Effector memory CD4-positive, alpha-beta T cell (primary cell): Measurements from ENCODE around the gene S100A14.

Experiments
- DNase-seq, 3 donors: peaks; one replicate each; pipeline ENCODE4 v3.0.0-alpha.2; 2020
- H3K27ac ChIP-seq: 2 replicates; pipeline ENCODE4 v1.7.0; 2013; ENCODE audit warnings: mild to moderate bottlenecking, low read length, moderate library complexity; ENCODE audit not compliant: insufficient read depth, poor library complexity, severe bottlenecking
- H3K27me3 ChIP-seq: replicated peaks from 2 replicates; pipeline ENCODE4 v1.7.0; 2013; ENCODE audit warnings: mild to moderate bottlenecking, low read length; ENCODE audit not compliant: insufficient read depth, control insufficient read depth, poor library complexity, severe bottlenecking
- H3K36me3 ChIP-seq: 2 replicates; pipeline ENCODE4 v1.7.0; 2013; ENCODE audit warnings: mild to moderate bottlenecking, low read length, moderate library complexity; ENCODE audit not compliant: control insufficient read depth, insufficient read depth
- H3K4me1 ChIP-seq: 2 replicates; pipeline ENCODE4 v1.7.0; 2013; ENCODE audit warnings: low read length, mild to moderate bottlenecking; ENCODE audit not compliant: control insufficient read depth, insufficient read depth, poor library complexity, severe bottlenecking
- H3K4me3 ChIP-seq: 2 replicates; pipeline ENCODE4 v1.7.0; 2013; ENCODE audit warnings: low read length, low read depth, mild to moderate bottlenecking; ENCODE audit not compliant: insufficient read depth, poor library complexity, severe bottlenecking
- H3K9me3 ChIP-seq: 2 replicates; pipeline ENCODE4 v1.7.0; 2013; ENCODE audit warnings: mild to moderate bottlenecking, low read length, moderate library complexity; ENCODE audit not compliant: control insufficient read depth

The S100A14 gene

DNA sequence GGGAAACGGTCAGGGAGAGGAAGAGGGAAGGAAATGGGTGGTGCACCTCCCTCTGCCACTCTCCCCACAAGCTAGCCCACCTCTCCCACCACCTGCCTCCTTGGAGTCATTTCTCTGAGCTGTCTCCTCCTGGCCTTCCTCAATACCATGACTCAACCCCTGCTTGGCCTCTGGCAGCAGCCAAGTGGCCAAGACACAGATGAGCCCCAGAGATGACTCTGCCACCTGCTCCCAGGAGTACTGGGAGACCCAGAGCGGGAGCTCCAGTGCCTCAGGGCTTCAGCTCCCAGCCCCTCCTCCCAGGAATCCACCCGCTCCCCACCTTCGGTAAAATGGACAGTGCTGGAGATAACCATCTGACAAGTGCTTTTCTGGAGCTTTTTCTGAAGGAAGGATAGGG, 5.8 kb downstream of the S100A14 start:
- Histone ChIP-seq H3K4me3 (no peak overlapping the region), H3K36me3 (no peaks in the 10 kb centered on the region), H3K4me1 (no peaks in the 10 kb centered on the region), H3K27ac (no peak overlapping the region), H3K9me3 (no peaks in the 10 kb centered on the region), H3K27me3 (no peaks in the 10 kb centered on the region)
- no peak for DNase-seq

- Histone ChIP-seq H3K27ac (no peak overlapping the region), H3K4me3 (no peak overlapping the region), H3K4me1 (no peaks in the 10 kb centered on the region), H3K27me3 (no peaks in the 10 kb centered on the region), H3K9me3 (no peaks in the 10 kb centered on the region), H3K36me3 (no peaks in the 10 kb centered on the region)
- no peak for DNase-seq
Observed at GRCh38 chr1:153609585-153609907, 6.6 kb downstream of the S100A14 start.

DNA sequence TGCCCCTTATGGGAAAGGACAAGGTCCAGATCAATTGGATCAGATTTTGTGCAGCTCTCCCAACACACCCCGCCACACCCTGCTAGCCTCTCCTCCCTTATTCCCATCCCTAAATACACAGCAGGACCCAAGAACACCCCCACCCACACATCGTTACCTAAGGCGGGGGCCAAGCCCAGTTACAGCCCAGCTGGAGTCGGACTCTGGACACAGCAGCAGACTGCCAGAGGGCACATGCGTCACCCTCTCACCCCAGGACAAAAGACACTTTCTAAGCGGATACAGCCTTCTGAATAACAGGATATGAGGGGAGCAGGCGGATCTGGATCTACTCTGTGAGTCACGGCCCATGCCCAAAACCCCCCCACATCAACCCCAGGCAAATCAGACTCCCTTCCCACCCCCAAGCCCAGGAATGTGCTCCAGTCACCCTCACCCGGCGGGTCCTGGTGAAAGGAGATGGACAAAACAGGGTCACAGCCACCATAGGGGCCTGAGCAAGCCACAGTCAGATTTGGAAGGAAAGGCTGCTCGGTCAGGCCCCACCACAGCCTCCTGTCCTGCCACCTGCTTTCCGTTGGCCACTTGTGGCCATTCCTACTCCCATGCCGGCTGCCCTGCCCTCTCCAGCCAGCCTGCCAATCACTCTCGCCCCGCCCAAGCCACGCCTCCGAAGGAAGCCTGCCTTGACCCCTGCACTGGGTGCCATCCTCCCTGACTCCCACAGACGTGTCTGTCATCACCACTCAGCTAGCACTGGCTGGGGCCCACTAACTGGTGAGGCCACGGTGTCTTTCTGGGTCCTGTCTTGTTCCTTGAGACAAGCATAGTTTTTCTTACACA, 7.2 kb downstream of the S100A14 start:
- Histone ChIP-seq H3K9me3 (no peaks in the 10 kb centered on the region), H3K27me3 (no peaks in the 10 kb centered on the region), H3K36me3 (no peaks in the 10 kb centered on the region), H3K4me1 (no peaks in the 10 kb centered on the region), H3K4me3 (no peak overlapping the region), H3K27ac (no peak overlapping the region)
- no peak for DNase-seq

DNA sequence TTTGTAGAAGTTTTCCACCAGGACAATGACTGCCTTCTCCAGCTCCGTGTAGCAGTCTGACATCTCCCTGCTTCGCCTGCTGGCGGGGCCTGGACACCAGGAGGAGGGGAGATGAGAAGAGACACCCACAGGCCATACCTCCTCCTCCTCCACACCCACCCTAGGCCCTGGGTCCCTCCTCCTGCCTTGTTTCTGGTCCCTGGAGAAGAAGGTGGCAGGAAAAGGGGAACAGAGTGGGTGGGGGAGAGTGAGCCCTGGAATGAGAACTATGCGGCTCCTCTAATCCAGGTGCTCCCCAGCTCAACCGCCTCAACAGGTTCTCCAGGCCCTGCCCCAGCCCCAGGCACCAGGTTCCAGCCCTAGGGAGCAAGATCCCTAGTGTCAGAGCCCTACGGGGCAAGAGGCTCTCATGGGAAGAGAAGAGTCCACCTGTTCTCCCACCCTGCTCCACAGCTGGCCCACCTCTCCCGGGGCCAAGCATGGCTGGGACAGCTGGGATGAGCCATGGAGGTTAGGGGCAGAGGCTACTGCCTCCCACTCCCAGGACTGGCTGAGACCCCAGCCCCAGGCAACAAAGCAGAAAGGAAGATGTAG, 7.9 kb downstream of the S100A14 start:
- Histone ChIP-seq H3K27ac (no peak overlapping the region), H3K4me3 (no peak overlapping the region), H3K9me3 (no peaks in the 10 kb centered on the region), H3K4me1 (no peaks in the 10 kb centered on the region), H3K27me3 (no peaks in the 10 kb centered on the region), H3K36me3 (no peaks in the 10 kb centered on the region)
- DNase-seq = no peak

DNA sequence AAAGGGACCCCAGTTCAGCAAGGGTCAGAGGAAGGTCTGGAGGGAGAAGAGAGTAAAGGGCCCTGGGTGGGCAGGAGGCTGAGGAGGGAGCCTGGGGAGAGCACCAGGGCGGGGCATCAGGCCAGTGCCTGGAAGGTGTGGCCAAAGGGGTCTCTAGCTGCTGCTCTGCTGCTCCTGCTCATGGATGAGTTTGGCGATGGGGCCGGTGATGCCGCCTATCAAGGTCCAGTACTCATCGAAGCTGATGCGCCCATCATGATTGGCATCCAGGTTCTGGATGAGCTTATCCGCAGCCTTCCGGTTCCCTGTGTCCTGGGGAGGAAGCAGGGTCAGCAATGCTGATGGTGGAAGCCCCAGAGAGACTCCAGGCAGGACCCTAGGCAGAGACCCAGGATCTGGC, 8.7 kb downstream of the S100A14 start:
- H3K36me3 ChIP-seq = no peaks in the 10 kb centered on the region
- no peaks in the 10 kb centered on the region for H3K4me1 ChIP-seq
- H3K27me3 ChIP-seq = no peaks in the 10 kb centered on the region
- DNase-seq = no peak
- no peak overlapping the region for H3K4me3 ChIP-seq
- H3K27ac ChIP-seq = no peak overlapping the region
- no peaks in the 10 kb centered on the region for H3K9me3 ChIP-seq

GRCh38 chr1:153606194-153606593, 9.9 kb downstream of the S100A14 start:
- Histone ChIP-seq H3K9me3 (no peaks in the 10 kb centered on the region), H3K4me3 (no peak overlapping the region), H3K27ac (no peak overlapping the region), H3K27me3 (no peaks in the 10 kb centered on the region), H3K4me1 (no peaks in the 10 kb centered on the region), H3K36me3 (no peaks in the 10 kb centered on the region)
- DNase-seq = no peak

GRCh38 chr1:153602749-153603148, 13.4 kb downstream of the S100A14 start:
- DNase-seq = no peak
- Histone ChIP-seq H3K9me3 (no peaks in the 10 kb centered on the region), H3K36me3 (no peaks in the 10 kb centered on the region), H3K27ac (no peak overlapping the region), H3K4me1 (peaks cover 6% of the 10 kb centered on the region), H3K4me3 (no peak overlapping the region), H3K27me3 (no peaks in the 10 kb centered on the region)

GRCh38 chr1:153599847-153600246, 16.3 kb downstream of the S100A14 start:
- DNase-seq = no peak
- no peak overlapping the region for H3K4me3 ChIP-seq
- H3K27ac ChIP-seq = no peak overlapping the region

DNA sequence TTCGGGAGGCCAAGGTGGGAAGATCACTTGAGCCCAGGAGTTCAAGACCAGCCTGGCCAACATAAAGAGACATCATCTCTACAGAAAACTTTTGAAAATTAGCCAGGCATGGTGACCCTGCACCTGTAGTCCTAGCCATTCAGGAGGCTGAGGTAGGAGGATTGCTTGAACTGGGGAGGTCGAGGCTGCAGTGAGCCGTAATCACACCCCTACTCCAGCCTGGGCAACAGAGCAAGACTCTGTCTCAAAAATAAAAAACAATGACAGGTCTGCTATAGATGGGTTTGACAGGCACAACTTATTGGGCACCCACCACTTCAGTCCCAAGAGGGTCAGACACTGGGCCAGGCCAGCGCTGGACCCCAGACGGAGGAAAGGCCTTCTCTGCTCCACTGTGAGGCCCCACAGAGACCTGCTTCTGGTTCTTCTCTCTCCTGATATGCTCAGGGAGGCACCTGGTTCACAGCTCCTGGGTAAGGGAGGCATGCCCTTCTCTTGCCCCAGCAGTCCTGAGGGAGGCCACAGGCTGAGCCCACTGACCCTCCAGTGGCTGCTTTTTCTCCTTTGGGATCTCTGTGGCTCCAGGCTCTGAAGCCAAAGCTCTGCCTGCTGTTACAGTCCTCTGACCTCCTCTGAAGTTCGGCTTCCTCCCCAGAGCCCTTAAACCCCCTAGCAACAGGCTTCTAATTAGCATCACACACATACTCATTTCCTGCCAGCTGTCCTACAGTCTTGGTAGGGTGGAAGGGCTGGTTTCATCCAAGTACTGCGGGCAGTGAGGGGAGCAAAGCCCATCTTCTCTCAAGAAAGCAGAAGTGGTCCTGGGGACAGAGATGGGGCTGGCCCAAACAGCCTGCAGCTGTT, 17.6 kb downstream of the S100A14 start:
- H3K27me3 ChIP-seq = no peaks in the 10 kb centered on the region
- no peak for DNase-seq
- H3K4me1 ChIP-seq = peaks cover 8% of the 10 kb centered on the region
- H3K27ac ChIP-seq = no peak overlapping the region
- no peak overlapping the region for H3K4me3 ChIP-seq
- H3K9me3 ChIP-seq = no peaks in the 10 kb centered on the region
- no peaks in the 10 kb centered on the region for H3K36me3 ChIP-seq

More at GRCh38 chr1:153599847-153600246, 16.3 kb downstream of the S100A14 start:
- H3K9me3 ChIP-seq = no peaks in the 10 kb centered on the region
- H3K36me3 ChIP-seq = no peaks in the 10 kb centered on the region
- H3K27me3 ChIP-seq = no peaks in the 10 kb centered on the region
- peaks cover 8% of the 10 kb centered on the region for H3K4me1 ChIP-seq

DNA sequence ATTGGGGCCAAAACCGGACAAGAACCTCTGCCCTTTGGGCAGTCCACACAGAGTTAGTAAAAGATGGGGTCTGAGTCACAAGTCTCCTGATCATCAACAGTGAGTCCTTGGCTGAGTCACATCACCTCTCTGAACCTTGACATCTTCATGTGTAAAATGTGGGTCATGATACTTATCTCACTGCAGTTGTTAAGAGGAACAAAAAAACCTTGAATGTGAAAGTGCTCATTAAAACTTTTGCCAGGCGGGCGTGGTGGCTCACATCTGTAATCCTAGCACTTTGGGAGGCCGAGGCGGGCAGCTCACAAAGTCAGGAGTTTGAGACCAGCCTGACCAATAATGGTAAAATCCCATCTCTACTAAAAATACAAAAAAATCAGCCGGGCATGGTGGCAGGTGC, 18.9 kb downstream of the S100A14 start:
- H3K27me3 ChIP-seq = no peaks in the 10 kb centered on the region
- no peaks in the 10 kb centered on the region for H3K36me3 ChIP-seq
- no peak for DNase-seq
- no peaks in the 10 kb centered on the region for H3K9me3 ChIP-seq
- H3K4me3 ChIP-seq = no peak overlapping the region
- peaks cover 8% of the 10 kb centered on the region for H3K4me1 ChIP-seq
- no peak overlapping the region for H3K27ac ChIP-seq
